Stimulated activated CD8-positive, alpha-beta memory T cell treated with anti-CD3 and anti-CD28 coated beads, Interleukin-4, amount 100 ng/mL, for 48 hours (primary cell): ENCODE measurements around the gene MRPL55.

Source experiments
- DNase-seq: peaks from one replicate; pipeline ENCODE4 v3.0.0-alpha.2; 2020

The MRPL55 gene

GRCh38 chr1:228082918-228083870 lies 25.9 kb downstream of the MRPL55 start:
- peak; percentile 47 for DNase-seq

GRCh38 chr1:228082214-228082917 lies 26.7 kb downstream of the MRPL55 start, which contains the start of gene ARF1:
Gene ARF1 (plus strand): TSS chr1:228082708. CDS start chr1:228097115, 14,407 bp downstream.
- DNase-seq, result peak; percentile 93

- DNase-seq, result no peak
Observed at GRCh38 chr1:228081578-228082213, 27.4 kb downstream of the MRPL55 start.

- DNase-seq, result no peak
Observed at GRCh38 chr1:228081144-228081543, 28.0 kb downstream of the MRPL55 start.

- DNase-seq, result no peak
Observed at GRCh38 chr1:228079601-228080263, 29.4 kb downstream of the MRPL55 start.

- no peak for DNase-seq
Observed at GRCh38 chr1:228079013-228079412, 30.1 kb downstream of the MRPL55 start.

GRCh38 chr1:228077565-228078330 lies 31.4 kb downstream of the MRPL55 start:
- DNase-seq, result no peak

- no peak for DNase-seq
Observed at GRCh38 chr1:228076796-228077430, 32.2 kb downstream of the MRPL55 start.

- DNase-seq, result no peak
Observed at GRCh38 chr1:228075801-228076271, 33.3 kb downstream of the MRPL55 start.

- DNase-seq, result no peak
Observed at GRCh38 chr1:228074954-228075730, 34.0 kb downstream of the MRPL55 start.

GRCh38 chr1:228073857-228074545 lies 35.1 kb downstream of the MRPL55 start:
- DNase-seq, result no peak

- no peak for DNase-seq
Observed at GRCh38 chr1:228073061-228073856, 35.8 kb downstream of the MRPL55 start.

- DNase-seq, result no peak
Observed at GRCh38 chr1:228072658-228073043, 36.4 kb downstream of the MRPL55 start.

- no peak for DNase-seq
Observed at GRCh38 chr1:228071839-228072657, 37.1 kb downstream of the MRPL55 start.

GRCh38 chr1:228070851-228071250 lies 38.2 kb downstream of the MRPL55 start:
- no peak for DNase-seq

- no peak for DNase-seq
Observed at GRCh38 chr1:228070173-228070572, 38.9 kb downstream of the MRPL55 start.

- no peak for DNase-seq
Observed at GRCh38 chr1:228068359-228068758, 40.7 kb downstream of the MRPL55 start.
